ENCODE data around the gene FITM1. TPM values are rescaled to one million over a fixed set of nuclear protein-coding genes. Genes with fewer than 3 reads are reported as not detected.

FITM1 gene
- total RNA-seq: under 1 TPM in 1 of 4 donors, not detected in 3; 0.68 TPM

DNA sequence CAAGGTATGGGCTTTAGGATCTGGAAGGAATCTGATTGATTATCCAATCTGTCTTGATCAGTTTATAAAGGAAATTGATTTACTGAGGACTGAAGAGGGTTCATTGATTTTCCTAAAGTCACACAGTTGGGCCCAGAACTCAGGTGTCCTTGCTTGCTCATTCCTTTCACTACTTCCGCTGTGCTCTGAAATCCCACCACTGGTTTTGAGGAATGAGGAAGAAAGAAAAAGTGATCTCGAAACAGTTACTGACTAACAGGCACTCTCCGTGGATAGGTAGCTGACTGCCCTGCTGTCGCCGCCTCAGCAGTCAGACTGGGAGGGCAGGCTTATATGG, at the start of gene FITM1:
Gene FITM1, plus strand, starts transcription at position 280 of the 337 bp plus-strand sequence. CDS start 905 bp downstream, outside the sequence.
- TF ChIP-seq, protein P1, sequence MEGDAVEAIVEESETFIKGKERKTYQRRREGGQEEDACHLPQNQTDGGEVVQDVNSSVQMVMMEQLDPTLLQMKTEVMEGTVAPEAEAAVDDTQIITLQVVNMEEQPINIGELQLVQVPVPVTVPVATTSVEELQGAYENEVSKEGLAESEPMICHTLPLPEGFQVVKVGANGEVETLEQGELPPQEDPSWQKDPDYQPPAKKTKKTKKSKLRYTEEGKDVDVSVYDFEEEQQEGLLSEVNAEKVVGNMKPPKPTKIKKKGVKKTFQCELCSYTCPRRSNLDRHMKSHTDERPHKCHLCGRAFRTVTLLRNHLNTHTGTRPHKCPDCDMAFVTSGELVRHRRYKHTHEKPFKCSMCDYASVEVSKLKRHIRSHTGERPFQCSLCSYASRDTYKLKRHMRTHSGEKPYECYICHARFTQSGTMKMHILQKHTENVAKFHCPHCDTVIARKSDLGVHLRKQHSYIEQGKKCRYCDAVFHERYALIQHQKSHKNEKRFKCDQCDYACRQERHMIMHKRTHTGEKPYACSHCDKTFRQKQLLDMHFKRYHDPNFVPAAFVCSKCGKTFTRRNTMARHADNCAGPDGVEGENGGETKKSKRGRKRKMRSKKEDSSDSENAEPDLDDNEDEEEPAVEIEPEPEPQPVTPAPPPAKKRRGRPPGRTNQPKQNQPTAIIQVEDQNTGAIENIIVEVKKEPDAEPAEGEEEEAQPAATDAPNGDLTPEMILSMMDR (IDR thresholded peaks at IDR 0.05; ENCODE audit: low read depth): no peak

- TF ChIP-seq, protein P1 (IDR thresholded peaks at IDR 0.05; ENCODE audit: low read depth): no peak
These were observed 49.3 kb upstream of the FITM1 start for GRCh38 chr14:24080888-24081738.

GRCh38 chr14:24081739-24082211, 48.7 kb upstream of the FITM1 start:
- TF ChIP-seq, protein P1 (IDR thresholded peaks at IDR 0.05; ENCODE audit: low read depth): no peak

GRCh38 chr14:24082411-24083080, 47.9 kb upstream of the FITM1 start:
- TF ChIP-seq, protein P1 (IDR thresholded peaks at IDR 0.05; ENCODE audit: low read depth): no peak

DNA sequence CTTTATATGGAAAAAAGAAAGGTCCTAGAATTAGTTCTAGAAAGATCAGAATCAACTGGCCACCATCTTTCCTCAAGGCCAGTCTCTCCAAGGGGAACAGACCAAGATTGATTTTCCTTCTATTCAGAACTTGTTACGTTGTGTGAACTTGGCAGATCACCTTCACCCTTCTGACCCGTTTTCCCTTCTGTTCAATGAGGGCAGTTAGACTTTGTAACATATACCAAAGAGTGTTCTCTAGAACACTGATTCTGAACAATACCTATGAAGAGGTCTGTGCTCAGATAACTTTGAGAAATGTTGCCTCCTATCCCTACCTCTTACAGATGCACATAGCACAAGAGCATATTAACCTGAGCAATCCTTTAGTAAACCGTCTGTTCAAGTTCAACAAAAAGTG, 47.0 kb upstream of the FITM1 start:
- TF ChIP-seq, protein P1 (IDR thresholded peaks at IDR 0.05; ENCODE audit: low read depth): no peak

DNA sequence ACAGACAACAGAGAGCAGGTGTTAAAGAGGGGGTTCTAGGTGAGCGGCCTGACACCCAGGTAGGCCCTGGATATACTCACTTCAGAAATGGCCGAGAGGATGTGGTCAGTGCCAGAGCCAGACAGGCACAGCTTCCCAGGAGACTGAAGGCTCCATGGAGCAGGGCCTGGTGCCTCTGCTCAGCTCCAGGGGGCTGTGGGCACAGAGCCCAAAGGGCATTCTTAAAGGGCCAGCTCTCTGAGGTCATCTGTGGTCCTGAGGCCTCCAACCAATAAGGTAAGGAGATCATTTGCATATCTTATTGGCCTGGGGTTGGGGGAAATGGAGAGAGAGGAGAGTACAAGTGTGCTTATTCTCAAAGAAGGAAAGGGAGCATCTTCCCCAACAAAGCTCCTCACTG, 46.0 kb upstream of the FITM1 start:
- TF ChIP-seq, protein P1 (IDR thresholded peaks at IDR 0.05; ENCODE audit: low read depth): no peak

GRCh38 chr14:24085215-24085614, 45.2 kb upstream of the FITM1 start:
- TF ChIP-seq, protein P1 (IDR thresholded peaks at IDR 0.05; ENCODE audit: low read depth): no peak

Data from subcutaneous adipose tissue (tissue), 4 donors.